Measurements from ENCODE around the gene SH2B3.

Gene SH2B3

DNA sequence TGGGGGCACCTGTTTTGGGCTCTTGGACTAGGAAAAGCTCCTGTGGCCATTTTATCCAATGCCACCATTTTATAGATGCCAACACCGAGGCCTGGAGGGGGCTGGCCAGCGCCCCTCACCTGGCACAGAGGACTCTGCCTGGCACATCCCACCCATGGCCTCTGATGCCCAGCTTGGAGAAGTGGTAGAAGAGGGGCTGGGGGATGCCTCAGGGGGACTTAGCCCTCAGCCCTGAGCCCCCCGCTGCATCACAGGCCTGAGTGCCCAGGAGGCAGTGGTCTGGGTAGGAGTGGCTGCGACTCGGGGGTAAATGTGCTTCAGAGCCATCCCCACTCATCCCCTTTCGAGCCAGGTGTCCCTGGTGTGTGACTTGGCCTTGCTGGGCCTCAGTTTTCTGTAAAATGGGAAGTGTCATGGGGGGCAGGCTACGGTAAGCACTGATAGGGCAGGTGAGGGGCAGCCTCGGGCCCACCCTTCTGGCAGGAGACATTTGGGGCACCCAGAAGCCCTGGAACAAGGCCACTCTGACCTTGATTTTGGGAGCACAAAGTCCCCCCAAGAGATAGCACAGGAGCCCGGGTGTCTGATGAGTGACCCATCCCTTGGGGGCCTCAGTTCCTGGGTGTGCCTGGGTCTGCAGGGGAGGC lies 22.5 kb downstream of the SH2B3 start:
- DNase-seq (ENCODE audit: low read depth in 2 of 2) = no peak

DNA sequence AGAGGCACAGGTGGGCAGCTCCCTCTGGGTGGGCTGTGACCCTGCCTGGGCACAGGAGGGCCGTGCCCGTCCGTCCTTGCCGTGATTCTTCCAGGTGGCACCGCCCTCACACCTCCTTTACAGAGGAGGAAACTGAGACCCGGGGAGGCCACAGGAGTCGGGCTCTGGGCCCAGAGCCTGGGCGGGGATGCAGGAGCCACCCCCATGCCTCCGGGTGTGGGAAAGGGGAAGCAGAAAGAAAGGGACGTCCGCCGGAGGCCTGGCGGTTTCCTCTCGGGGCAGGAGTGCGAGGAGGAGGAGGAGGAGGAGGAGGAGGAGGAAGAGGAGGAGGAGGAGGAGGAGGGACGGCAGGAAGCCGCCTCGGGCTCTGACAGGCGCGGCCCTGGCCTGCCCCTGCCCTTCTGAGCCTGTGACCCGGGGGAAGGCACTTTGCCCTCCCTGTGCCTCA lies 23.0 kb downstream of the SH2B3 start:
- DNase-seq (ENCODE audit: low read depth in 2 of 2) = no peak

DNA sequence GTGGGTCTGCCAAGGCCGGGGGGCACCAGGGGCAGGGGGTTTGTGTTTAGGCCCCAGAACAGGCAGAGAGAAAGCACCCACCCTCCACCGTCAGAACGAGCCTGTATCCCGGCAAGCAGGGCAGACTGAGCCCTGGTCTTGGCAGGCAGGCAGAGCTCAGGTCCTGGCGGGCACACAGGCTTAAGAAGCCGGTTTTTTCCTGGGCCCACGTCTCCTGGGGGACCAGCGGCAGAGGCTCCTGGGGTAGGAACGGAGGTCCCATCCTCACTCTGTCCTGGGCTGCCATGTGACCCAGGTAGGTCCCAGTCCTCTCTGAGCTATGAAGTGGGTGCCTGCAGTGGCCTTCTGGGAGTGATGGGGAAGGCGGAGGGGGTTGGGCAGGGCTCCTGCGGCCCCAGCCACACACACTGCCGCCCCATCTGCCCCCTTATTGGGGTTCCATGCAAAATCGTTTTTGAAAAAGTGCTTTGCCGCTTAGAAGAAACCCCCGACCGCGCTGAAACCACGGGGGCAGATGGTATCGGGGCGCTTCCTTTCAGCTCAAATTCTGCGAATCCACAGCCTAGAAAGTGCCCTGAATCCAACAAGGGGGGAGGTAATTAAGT lies 24.2 kb downstream of the SH2B3 start:
- DNase-seq (ENCODE audit: low read depth in 2 of 2) = peak; percentile 71 to 73

DNA sequence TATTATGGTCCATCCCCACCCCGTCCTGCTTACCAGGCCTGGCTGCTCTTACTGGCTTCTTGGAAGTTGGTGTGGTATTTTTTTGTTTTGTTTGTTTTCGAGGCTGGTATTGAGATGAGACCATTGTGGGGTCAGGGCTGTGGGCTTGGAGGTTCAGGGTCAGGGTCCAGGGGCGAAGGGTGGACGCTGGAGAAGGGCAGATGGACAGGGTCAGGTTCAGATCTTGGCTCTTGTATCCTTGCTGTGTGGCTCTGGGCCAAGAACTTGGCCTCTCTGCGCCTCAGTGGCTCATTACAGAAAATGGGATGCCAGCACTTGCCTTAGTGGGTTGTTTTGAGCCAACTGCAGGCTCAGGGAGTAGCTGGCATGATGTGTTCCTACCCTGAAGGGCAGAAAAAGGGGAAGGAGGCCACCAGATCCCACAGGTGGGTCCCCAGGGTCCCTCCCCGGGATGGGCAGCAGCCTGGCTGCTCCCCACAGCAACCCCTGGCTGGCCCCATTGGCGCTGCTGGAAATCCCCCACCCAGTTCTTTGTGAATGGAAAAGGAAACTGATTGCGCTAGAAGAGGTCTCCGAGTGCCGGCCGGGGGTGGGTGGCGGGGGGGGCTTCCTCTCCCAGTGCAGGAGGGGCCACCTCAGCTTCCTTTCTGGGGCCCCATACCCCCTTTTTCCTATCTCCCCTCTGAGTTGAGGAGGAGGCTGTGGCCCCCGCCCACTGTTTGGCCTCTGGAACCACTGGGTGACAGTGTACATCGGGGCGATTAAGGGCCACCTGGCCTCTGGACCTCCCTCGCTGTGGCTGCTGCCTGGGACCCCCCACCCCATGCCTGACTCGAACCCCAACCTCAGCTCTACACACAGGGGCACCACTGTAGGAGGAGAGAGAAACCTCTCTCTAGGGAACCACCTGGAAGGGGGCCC lies 25.0 kb downstream of the SH2B3 start:
- peak; percentile 72 to 76 for DNase-seq (ENCODE audit: low read depth in 2 of 2)

DNA sequence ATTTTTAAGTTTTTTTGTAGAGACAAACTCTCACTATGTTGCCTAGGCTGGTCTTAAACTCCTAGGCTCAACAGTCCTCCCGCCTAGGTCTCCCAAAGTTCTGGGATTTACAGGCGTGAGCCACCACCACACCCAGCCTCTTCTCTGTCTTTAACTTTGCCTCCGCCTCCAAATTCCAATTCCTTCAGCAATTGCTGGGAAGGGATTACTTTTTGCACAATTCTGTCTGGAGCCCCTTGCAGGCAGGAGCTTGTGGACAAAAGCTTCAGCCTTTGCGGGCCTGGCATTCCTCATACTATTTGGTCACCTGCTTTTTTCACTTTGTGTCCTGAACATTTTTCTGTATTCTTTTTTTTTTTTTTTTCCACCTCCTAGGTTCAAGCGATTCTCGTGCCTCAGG lies 26.0 kb downstream of the SH2B3 start:
- DNase-seq (ENCODE audit: low read depth in 2 of 2) = no peak

DNA sequence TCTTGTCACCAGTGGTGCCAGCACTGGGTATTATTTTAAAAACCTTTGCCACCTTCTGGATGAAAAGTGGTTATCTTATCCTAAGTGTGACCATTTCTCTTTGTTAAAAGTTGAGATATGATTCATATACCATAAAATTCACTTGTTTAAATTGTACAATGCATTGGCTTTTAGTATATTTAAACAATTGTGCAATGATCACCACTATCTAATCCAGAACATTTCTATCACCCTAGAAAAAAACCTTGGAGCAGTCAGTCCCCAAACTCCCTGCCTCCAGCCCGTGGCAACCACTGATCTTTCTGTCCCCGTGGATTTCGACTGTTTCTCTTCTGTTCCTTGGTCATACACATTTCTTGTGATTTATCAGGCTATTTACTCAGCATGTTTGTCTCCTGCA lies 28.3 kb downstream of the SH2B3 start:
- DNase-seq (ENCODE audit: low read depth in 2 of 2) = no peak

DNA sequence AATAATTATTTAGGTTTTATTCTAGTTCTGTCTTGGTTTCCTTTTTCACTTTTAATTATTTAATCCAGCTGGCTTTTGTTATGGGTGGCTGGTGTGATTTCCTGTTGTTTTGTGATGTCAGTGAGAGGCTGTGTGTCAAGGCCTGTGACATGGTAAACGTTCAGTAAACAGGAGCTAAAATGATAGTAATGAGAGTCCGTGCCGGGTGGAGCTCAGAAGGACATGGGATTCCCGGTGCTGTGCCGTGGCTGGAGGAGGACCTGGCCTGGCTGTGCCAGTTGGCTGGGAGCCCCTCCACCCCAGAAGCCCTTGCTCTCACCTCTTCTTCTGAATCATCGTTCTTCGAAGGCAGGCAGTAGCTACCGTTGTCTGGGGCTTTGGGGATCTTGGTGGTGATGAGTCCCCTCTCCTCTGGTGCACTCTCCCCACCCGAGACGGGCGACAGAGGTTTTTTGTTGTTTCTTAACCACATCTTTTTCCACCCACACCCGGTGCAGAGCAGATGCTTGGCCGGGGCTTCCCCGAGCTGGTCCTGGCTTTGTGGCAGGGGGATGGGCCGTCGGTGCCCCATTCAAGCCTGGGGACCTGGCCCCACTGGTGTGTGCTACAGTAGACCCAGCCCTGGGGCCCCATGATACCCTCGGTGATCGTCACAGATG lies 29.1 kb downstream of the SH2B3 start:
- DNase-seq (ENCODE audit: low read depth in 2 of 2) = peak; percentile 84 to 91

DNA sequence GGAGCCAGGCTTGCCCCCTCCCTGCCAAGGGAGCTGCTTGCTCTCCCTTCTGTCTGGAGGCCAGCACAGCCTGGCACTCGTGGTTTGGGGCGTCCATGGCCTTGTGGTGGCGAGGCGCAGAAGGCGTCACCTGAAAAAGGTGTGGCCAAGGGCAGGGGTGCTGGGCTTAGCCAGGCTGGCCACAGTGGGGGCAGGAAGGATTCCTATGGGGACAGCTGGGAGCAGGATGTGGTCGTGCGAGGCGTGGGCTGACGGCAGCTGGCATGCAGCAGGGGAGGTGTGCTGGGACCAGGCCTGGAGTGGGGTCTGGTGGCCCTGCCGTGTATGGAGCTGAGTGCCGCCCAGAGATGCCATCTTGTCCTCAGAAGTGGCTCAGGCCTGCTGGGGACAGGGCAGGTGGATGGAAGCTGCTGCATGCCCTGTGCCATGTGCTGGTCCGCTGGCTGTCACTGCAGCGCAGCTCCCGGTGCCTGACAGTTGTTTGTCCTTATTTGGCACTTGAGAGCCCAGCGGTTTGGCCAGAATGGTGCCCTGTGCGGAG lies 30.0 kb downstream of the SH2B3 start:
- DNase-seq (ENCODE audit: low read depth in 2 of 2) = no peak

DNA sequence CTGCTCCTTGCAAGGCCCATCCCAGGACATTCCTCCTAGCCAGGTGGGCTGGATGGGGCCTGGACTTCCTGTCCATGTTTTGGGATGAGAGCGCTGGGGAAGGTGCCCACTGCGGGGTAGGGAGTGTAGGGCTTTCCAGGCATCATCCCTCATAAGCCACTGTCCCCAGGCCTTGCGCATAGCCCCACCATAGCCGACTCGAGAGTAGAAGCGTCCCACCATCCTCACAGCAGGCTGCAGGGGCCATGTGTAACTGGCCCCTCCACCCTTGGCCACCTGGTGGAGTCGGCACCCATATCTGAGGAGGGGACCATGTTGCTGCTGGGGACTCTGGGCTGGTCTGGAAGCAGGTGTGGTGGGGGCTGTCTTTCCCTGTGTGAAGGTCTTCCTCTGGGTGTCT lies 30.5 kb downstream of the SH2B3 start:
- DNase-seq (ENCODE audit: low read depth in 2 of 2) = no peak

DNA sequence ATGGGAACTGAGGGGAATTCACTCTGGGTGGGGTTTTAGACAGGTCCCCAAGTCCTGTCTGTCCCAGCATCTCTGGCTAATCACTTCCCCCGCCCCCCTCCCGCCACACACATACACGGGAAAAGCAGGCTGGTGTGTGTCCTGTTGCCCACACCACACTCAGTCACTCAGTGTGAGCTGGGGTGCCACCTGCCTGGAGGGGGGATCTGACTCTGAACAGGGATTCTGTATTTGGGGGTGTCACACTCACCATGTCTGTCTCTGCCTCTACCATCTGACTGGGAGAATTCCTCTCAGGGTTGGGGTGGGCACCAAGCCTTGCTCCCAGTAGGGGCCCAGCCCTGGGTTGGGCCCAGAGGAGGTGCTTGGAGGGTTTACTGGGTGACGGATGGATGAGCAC lies 31.1 kb downstream of the SH2B3 start:
- DNase-seq (ENCODE audit: low read depth in 2 of 2) = no peak

DNA sequence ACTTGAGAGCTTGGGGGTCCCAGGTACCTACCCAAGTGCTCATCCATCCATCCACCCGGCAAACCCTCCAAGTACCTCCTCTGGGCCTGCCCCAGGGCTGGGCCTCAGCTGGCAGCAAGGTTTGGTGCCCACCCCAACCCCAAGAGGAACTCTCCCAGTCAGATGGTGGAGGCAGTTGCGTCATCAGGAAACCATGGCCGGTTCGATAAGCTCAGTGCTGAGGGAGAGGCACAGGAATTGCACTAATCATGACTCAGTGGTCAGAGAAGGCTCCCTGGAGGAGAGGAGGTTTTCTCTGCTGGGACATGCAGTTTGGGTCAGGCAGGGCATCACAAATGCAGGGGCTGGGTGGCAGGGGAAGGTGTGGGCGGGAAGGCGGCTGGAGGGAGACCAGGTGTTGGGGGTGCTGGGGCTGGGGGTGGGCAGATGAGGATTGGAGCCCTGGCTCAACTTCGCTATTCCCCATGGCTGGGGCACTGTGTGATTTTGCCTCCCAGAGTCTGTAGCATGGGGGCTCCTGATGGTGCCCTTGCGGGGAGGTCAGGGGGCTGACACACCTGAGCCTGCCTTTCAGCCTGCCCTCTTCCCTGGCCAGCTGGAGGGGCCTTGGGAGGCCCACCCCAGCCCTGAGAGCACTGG lies 32.2 kb downstream of the SH2B3 start:
- no peak for DNase-seq (ENCODE audit: low read depth in 2 of 2)

DNA sequence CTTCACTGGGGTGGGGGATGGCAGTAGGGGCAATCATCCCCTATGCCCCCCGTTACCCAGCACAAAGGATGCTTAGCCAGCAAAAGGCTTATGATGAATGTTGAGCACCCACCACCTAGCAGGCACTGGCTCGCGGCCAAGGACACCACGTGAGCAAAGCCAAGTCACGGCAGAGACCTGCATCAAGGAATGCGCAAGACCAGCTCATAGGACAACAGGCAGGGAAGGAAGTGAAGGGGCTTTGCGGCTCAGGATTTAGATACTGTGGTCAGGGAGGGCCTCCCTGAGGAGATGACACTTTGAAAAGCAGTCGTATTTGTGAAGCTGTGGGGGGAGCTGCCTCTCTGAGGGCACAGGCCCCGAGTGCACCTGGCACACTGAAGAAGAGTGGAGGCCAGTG lies 32.8 kb downstream of the SH2B3 start:
- peak; percentile 54 to 63 for DNase-seq (ENCODE audit: low read depth in 2 of 2)

DNA sequence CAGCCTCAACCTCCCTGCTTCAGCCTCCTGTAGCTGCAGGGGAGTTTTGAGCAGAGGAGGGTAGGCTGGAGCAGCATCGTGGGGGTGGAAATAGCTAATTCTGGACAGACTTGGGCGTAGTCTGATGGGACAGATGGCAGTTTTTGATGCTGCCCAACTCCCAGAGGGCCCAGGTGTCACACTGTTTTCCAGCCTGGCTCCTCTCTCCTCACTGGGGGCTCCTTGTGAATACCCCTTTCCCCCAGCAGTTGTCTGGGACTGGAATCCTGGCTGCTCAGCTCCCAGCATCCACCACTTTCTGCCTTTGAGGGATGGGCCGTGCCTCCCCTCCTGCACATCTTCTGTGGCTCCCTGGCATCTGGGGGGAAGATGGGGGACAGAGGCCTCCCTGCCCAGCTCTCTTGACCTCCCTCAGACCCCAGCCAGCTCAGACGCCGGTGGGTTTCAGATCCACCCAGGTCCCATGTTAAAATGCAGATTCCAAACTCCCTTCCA lies 34.0 kb downstream of the SH2B3 start:
- no peak for DNase-seq (ENCODE audit: low read depth in 2 of 2)

DNA sequence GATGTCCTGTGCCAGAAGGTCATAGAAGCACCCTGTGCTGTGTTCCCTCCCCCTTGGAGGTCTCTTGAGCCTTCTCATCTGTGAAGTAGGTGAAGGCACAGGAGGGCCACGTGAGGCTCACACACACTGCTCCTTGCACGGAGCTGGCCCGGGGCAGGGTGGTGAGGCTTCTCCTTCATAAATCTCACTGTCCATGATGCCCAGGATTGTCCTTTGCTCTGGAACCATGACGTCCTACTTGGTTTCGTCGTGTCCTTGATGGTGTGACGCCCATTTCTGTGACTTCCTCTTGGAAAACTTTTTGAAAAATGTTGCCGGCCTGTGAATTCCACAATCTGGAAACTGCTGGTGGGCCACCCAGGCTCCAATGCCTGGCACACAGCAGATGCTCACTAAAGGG lies 34.4 kb downstream of the SH2B3 start:
- no peak for DNase-seq (ENCODE audit: low read depth in 2 of 2)

DNA sequence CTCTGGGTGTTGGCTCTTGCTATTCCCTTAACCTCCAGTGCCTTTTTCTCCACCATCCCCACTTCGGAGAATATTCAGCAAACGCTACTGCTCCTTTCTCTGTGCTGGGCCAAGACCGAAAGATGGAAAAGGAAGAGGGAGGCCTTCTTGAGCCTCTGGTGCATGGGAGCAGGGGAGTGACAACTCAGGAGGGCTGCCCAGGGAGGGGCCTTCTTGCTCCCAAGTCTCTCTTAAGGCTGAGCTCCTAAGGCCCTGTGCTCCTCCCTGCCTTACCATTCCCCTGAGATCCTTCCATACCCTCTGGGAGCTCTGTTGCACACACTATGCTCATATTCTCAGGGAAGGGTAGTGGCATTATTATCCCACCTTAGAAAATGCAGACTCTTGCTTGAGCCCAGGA lies 34.9 kb downstream of the SH2B3 start:
- DNase-seq (ENCODE audit: low read depth in 2 of 2) = no peak

DNA sequence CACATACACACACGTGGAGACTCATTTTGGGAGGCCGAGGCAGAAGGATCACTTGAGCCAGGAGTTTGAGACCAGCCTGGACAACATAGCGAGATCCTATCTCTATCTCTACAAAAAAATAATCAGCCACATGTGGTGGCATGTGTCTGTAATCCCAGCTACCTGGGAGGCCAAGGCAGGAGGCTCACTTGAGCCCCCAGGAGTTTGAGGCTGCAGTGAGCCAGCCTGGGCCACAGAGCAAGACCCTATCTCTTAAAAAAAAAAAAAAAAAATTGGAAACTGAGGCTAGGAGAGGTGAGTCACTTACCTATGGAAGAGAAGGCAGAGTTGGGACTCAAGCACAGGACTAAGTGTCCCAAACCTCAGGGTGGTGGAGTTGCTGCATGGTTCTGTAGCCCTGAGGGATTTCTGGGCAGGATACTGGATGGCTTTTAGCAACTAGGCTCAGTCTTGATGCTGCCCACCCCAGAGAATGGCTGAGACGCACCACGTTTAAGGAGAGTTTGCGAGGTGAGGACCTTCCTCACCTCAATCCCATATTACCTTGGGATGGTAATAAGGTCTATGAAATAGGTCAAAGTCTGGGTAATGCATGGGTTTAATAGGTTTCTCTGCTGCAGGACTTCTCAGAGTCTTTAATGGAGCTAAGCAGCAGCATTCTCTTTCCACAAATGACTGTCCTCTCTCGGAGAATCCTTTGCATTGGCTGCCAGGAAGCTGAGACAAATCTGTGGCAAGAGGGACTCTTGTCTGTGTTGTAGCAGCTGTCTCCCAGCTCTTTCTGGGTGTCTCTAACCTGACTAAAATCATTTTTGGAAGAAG lies 35.6 kb downstream of the SH2B3 start:
- no peak for DNase-seq (ENCODE audit: low read depth in 2 of 2)

DNA sequence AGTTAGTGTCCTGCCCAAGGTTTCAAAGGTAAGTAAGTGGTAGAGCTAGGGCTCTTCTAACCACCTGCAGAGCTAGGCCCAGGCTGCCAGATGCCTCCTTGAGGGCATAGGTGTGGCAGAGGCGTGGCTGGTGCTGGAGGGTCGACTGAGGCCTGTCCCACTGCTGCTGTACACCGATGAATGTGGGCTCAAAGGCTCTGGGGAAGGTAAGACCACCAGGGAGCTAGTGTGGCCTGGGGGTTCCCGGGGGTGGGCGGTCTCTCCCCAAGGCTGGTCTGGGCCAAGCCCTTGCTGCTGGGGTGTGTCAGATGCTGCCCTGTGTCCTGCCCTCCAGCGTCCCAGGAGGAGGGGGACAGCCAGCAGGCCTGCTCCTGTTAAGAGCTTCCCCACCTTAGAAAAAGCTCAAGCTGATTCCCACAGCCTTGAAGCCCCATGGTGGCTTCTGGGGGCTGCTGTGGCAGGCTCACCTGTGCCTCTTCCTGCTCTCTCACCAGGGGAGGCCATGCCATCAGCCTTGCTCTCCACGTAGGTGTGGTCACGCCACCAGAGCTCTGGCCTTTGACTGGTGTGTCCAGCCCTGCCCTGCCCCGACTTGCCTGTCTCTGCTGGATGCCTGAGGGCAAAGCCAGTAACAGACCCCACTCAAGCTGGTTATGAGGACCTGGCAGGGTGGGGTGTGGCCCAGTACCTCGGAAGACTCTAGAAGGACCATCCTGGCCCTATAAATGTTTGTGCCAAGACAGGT lies 36.8 kb downstream of the SH2B3 start:
- no peak for DNase-seq (ENCODE audit: low read depth in 2 of 2)

DNA sequence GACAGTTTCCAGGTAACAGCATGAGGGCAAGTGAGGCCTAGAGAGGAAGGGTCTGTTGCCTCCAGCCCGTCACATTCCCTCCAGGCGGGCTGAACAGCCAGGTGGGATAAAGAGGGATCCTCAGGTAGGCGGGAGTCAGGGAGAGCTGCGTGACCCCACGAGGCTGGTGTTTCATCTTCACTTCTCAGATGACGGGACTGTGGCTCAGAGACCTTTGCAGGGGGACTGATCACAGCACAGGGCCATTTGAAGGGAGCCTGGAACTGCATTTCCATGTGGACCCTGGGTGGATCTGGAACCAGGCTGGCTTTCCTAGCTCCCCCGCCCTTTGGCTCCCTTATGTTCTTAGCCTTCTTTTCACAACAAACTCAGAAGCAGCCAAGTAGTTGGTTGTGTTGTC lies 37.4 kb downstream of the SH2B3 start:
- DNase-seq (ENCODE audit: low read depth in 2 of 2) = no peak

DNA sequence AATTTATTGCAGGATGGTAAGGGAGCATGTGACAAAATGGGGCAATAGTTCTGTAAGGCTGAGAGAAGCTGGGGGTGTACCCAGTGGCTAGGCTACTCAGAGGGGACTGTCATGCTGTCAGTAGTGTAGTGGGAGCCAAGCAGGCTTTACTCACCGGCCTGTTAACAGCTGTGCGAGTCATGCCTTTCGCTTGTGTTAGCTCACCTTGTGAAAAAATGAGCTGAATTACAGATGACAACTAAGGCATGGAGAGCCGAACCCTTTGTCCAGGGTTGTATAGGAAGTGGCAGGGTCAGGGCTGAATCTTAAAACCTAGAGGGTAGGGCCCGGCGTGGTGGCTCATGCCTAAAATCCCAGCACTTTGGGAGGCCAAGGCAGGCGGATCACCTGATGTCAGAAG lies 37.9 kb downstream of the SH2B3 start:
- no peak for DNase-seq (ENCODE audit: low read depth in 2 of 2)

All from stimulated activated CD8-positive, alpha-beta memory T cell treated with anti-CD3 and anti-CD28 coated beads, Interleukin-7, amount 100 ng/mL, for 4 hours (primary cell).